Measurements from ENCODE around the gene LCORL.
"Not testable (repeated sequence)": the region's sequence is repeated elsewhere in the genome, so short reads cannot be mapped to it uniquely, and the experiment has no call there.

LCORL gene

GRCh38 chr4:18014269-18014668, 7.3 kb downstream of the LCORL start:
- DNase-seq = no peak

DNA sequence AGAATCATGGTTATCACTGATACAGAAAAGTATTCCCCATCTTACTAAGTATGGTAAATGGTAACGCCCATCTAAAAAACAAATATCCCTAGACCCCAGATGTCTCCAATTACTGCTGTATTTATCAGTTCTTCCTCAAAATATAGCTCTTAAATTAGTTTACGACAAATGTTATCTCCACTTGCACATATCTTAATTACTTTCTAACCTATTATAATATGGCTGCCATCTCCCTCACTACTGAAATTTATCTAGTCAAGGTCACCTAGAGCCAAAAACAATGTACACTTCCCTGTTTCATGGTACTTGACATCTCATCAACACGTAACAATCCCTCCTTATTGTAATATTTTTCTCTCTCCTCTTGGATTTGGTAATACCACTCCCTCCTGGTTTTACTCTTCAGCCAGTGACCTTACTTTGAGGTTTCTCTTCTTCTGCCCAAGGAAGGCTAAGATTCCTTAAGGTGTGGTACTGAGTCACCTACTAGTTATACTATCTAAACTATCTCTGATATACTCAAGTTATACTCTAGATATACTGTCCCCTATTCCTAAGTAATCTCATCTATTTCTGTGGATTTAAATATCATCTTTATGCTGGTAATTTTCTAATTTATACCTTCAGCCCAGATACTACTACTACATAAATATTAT, 8.6 kb downstream of the LCORL start:
- DNase-seq = no peak

DNA sequence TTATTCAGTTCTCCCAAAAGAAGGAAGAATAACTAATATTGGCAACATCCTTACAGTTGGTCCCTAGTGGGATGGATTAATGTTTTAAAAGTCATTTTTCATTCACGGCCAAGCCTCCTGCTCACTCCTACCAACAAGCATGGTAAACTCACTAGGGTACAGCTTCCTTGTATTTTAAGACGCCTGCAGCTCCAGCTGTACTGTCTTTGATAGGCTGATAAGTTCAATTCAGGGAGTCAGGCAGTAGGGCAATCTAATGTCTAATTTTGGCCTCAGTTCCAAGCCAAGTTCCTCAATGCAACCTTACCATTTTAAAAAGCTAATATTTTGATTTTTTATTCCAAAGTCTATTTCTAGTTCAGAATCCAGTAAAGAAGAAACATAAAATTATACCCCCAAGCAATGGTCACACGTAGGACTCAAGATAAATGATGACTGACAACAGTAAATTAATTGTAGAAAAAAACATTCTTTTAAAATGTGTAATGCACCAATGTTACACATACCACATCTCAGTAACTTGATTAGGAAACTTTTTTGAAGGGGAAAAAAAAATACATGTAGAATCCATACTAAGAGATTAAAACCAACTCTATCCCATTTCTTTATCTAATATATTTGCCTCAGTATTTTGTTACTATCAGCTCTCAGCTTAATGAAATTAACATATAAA, 9.3 kb downstream of the LCORL start:
- no peak for DNase-seq

DNA sequence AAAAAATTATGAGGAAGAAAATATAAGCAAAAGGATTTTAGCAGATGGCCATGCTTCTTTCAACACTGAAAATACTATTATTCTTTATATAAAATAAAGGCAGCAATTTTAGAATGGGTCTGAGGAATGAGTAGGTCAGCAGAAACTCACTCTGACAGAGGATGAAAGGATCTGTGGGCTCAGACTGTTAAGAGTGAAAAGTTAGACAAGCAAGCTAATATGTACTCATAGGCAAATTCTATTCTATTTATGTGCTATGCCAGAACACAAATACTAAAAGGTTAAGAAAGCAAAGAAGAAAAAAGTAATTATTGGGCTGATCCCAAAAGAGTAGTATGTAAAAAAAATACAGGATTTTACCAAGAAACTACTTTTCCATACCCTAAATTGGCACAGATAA, 13.9 kb downstream of the LCORL start:
- DNase-seq = no peak

GRCh38 chr4:18006432-18006831, 15.1 kb downstream of the LCORL start:
- not testable (repeated sequence) for DNase-seq

DNA sequence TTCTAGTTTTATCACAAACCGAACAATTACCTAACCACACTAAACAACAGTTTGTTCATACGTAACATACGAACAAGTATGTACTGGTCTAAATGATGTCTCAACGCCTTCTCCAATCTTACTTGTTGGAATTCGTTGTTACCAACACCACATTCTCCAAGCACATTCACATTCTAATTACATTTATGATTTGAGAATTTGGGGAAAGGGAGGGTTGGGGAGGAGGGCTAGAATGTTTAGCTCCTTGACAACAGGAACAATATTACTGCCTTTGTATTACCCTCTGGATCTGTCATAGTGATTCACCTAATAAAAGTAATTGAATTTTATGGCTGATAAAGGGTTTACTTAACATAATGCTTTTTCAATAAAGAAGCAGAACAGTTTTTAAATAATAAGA, 24.4 kb downstream of the LCORL start:
- DNase-seq = no peak

DNA sequence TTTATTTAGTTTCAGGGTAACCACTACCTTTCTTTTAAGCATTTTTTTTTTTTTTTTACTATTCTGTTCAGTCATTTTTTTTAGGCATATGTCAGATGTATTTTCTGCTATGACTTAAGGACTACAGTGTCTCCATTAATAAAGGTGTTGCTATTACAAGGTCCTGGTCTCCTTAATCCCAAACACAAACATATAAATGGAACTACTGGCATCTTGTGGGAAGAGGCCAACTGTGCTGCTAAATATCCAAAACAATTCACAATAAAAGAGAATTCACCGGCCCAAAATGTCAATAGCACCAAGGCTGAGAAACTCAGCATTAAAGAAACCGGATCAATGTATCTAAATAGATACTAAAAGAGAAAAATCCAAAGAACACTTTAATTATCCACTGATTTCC, 26.4 kb downstream of the LCORL start:
- DNase-seq = no peak

GRCh38 chr4:17985832-17986231, 35.7 kb downstream of the LCORL start:
- no peak for DNase-seq

GRCh38 chr4:17981063-17981462, 40.5 kb downstream of the LCORL start:
- DNase-seq = no peak

DNA sequence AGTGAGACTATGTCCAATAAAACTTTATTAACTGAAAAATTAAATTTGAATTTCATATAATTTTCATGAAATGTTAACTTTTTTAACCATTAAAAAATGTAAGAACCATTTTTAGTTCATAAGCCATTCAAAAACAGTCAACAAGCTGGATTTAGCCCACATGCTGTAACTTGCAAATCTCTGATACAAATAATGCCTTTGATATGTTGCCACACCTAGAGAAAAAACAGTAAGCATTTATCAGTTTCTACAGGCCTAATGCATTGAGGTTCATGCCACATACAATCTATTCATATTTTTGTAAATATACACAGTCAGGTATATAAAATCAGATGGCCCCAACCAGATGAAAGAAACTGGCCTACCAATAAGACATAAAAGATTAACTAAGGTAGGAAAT, 52.8 kb downstream of the LCORL start:
- no peak for DNase-seq

- no peak for DNase-seq
Measured at GRCh38 chr4:17967078-17967477, 54.5 kb downstream of the LCORL start.

- no peak for DNase-seq
Measured at GRCh38 chr4:17966312-17966711, 55.2 kb downstream of the LCORL start.

GRCh38 chr4:17964576-17964975, 57.0 kb downstream of the LCORL start:
- no peak for DNase-seq

DNA sequence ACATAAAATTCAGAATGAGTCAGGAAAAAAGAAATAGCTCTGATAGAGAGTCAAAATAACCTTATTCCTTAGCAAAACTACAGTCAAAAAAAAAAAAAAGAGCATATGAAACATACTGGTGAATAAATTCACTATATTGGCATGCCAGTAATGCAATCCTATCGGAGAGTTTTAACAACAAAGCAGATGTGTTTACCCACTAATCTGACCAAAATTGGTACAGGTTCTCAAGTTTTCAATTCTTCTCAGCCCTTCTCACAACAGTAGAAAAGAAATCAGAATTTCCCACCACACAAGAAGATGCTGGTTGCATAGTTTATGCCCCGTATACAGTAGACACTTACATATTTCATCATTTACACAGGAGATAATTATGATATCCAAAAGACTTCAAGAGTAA, 59.4 kb downstream of the LCORL start:
- DNase-seq = no peak

GRCh38 chr4:17961249-17961648, 60.3 kb downstream of the LCORL start:
- DNase-seq = no peak

- DNase-seq = no peak
Measured at GRCh38 chr4:17958181-17958580, 63.4 kb downstream of the LCORL start.

GRCh38 chr4:17957688-17958087, 63.9 kb downstream of the LCORL start:
- no peak for DNase-seq

DNA sequence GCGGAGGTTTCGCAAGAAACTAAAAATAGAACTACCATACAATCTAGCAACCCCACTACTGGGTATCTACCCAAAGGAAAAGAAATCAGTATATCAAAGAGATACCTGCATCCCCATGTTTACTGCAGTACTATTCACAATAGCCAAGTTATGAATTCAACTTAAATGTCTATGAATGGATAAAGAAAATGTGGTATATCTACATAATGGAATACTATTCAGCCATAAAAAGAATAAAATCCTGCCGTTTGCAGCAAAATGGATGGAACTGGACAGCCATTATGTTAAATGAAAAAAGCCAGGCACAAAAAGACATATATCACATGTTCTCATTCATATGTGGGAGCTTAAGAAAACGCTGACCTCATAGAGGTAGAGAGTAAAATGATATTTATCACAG, 65.3 kb downstream of the LCORL start:
- no peak for DNase-seq

DNA sequence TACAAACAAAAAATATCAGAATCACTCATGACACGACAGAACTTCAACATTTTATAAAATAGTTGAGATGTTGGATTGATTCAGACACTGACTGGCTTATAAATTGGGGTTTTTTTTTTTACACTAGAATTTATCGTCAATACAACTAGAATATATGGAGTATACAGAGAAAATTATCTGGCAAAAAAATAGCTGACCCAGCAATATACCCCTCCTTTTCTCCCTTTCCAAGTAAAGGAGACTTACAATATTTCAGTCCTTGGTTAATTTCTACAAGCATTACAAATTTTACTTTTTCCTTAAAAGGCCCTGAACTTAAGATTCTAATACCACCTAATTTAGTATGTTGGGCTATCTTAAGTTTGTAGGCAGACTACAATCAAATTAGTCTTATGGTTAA, 76.3 kb downstream of the LCORL start:
- no peak for DNase-seq

GRCh38 chr4:17941731-17942130, 79.8 kb downstream of the LCORL start:
- no peak for DNase-seq

GRCh38 chr4:17939054-17939453, 82.5 kb downstream of the LCORL start:
- DNase-seq = no peak

DNA sequence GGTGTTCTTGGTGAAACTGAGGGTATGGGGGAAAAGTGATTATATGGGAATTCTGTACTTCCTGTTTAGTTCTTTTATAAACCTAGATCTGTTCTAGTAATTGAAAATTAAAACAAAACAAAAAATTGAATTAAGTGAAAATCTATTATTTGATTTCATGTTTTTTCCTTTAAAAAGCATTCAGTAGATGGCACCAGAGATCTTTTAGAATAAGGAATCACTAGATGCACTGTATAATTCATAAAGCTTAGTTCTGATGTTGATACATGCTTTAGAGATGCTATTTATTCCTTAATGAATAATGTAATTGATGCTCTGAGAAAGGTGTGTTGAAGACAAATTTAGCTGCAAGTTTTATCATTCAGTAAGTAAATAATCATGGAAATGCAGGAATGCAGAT, 87.3 kb downstream of the LCORL start:
- DNase-seq = no peak

GRCh38 chr4:17933126-17933525, 88.4 kb downstream of the LCORL start:
- DNase-seq = no peak

- no peak for DNase-seq
Measured at GRCh38 chr4:17932041-17932440, 89.5 kb downstream of the LCORL start.

DNA sequence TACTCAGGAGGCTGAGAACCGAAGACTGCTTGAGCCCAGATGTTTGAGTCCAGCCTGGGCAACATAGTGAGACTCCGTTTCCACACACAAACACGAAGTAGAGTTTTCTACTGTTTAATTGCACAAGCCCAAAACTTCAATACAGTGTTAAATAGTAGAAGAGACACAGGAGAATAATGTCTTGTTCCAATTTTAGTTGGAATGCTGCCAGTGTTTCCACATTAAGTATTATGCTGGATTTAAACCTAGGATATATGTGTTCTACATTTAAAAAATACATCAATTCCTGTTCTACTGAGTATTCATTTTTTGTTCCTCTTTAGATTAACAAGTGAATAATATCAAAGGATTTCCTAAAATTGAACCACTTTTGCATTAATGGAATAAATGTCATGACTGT, 91.3 kb downstream of the LCORL start:
- DNase-seq = no peak

Measured in CD4-positive, alpha-beta T cell treated with Interferon alpha-2 for 1 hour (primary cell).